Measurements from ENCODE around the gene ARMH4.
"Not testable (repeated sequence)": the region's sequence is repeated elsewhere in the genome, so short reads cannot be mapped to it uniquely, and the experiment has no call there.

The ARMH4 gene

GRCh38 chr14:58122546-58122945 is 29.5 kb downstream of the ARMH4 start:
- H3K27ac Mint-ChIP-seq; DNase-seq (ENCODE audit: low spot score in 2 of 2); H3K4me3 Mint-ChIP-seq; ATAC-seq; H3K36me3 Mint-ChIP-seq; H3K4me1 Mint-ChIP-seq: not testable (repeated sequence)
- H3K9me3 Mint-ChIP-seq = peaks cover 10% of the 10 kb centered on the region

- DNase-seq (ENCODE audit: low spot score in 2 of 2) = no peak
- H3K27ac Mint-ChIP-seq = no peak overlapping the region
- no peaks in the 10 kb centered on the region for H3K4me1 Mint-ChIP-seq
- H3K9me3 Mint-ChIP-seq = peaks cover 10% of the 10 kb centered on the region
- ATAC-seq = no peak
- H3K4me3 Mint-ChIP-seq = no peak overlapping the region
- H3K36me3 Mint-ChIP-seq = no peaks in the 10 kb centered on the region
These were observed 30.4 kb downstream of the ARMH4 start for GRCh38 chr14:58121530-58122186.

GRCh38 chr14:58119381-58119780 is 32.6 kb downstream of the ARMH4 start:
- no peak overlapping the region for H3K27ac Mint-ChIP-seq
- no peaks in the 10 kb centered on the region for H3K4me1 Mint-ChIP-seq
- H3K36me3 Mint-ChIP-seq = no peaks in the 10 kb centered on the region
- H3K9me3 Mint-ChIP-seq = no peaks in the 10 kb centered on the region
- no peak overlapping the region for H3K4me3 Mint-ChIP-seq
- DNase-seq (ENCODE audit: low spot score in 2 of 2) (no peak), ATAC-seq (no peak)

- Mint-ChIP-seq H3K4me3 (no peak overlapping the region), H3K4me1 (no peaks in the 10 kb centered on the region), H3K9me3 (no peaks in the 10 kb centered on the region), H3K36me3 (no peaks in the 10 kb centered on the region), H3K27ac (no peak overlapping the region)
- no peak for ATAC-seq
- no peak for DNase-seq (ENCODE audit: low spot score in 2 of 2)
These were observed 33.8 kb downstream of the ARMH4 start for GRCh38 chr14:58118097-58118815.

GRCh38 chr14:58109744-58110143 is 42.3 kb downstream of the ARMH4 start:
- no peak for DNase-seq (ENCODE audit: low spot score in 2 of 2)
- Mint-ChIP-seq H3K4me1 (no peaks in the 10 kb centered on the region), H3K27ac (no peak overlapping the region), H3K4me3 (no peak overlapping the region), H3K9me3 (no peaks in the 10 kb centered on the region), H3K36me3 (no peaks in the 10 kb centered on the region)
- no peak for ATAC-seq

GRCh38 chr14:58108717-58109116 is 43.3 kb downstream of the ARMH4 start:
- ATAC-seq = peak; percentile 88
- no peak for DNase-seq (ENCODE audit: low spot score in 2 of 2)
- no peaks in the 10 kb centered on the region for H3K9me3 Mint-ChIP-seq
- no peak overlapping the region for H3K4me3 Mint-ChIP-seq
- H3K27ac Mint-ChIP-seq = no peak overlapping the region
- H3K36me3 Mint-ChIP-seq = no peaks in the 10 kb centered on the region
- H3K4me1 Mint-ChIP-seq = no peaks in the 10 kb centered on the region

- DNase-seq (ENCODE audit: low spot score in 2 of 2) (peak in 1 of 2 donors; percentile 6), ATAC-seq (peak; percentile 44)
- no peak overlapping the region for H3K27ac Mint-ChIP-seq
- no peaks in the 10 kb centered on the region for H3K36me3 Mint-ChIP-seq
- H3K4me3 Mint-ChIP-seq = no peak overlapping the region
- no peaks in the 10 kb centered on the region for H3K4me1 Mint-ChIP-seq
- no peaks in the 10 kb centered on the region for H3K9me3 Mint-ChIP-seq
These were observed 44.0 kb downstream of the ARMH4 start for GRCh38 chr14:58107947-58108552.

- ATAC-seq = no peak
- DNase-seq (ENCODE audit: low spot score in 2 of 2) = no peak
- Mint-ChIP-seq H3K36me3 (no peaks in the 10 kb centered on the region), H3K4me1 (no peaks in the 10 kb centered on the region), H3K9me3 (no peaks in the 10 kb centered on the region), H3K27ac (no peak overlapping the region), H3K4me3 (no peak overlapping the region)
These were observed 45.0 kb downstream of the ARMH4 start for GRCh38 chr14:58107041-58107440.

- H3K9me3 Mint-ChIP-seq = no peaks in the 10 kb centered on the region
- ATAC-seq = no peak
- H3K27ac Mint-ChIP-seq = no peak overlapping the region
- no peaks in the 10 kb centered on the region for H3K36me3 Mint-ChIP-seq
- no peaks in the 10 kb centered on the region for H3K4me1 Mint-ChIP-seq
- no peak overlapping the region for H3K4me3 Mint-ChIP-seq
- no peak for DNase-seq (ENCODE audit: low spot score in 2 of 2)
These were observed 45.6 kb downstream of the ARMH4 start for GRCh38 chr14:58106446-58106845.

- H3K4me3 Mint-ChIP-seq = no peak overlapping the region
- no peaks in the 10 kb centered on the region for H3K9me3 Mint-ChIP-seq
- H3K27ac Mint-ChIP-seq = no peak overlapping the region
- DNase-seq (ENCODE audit: low spot score in 2 of 2) = no peak
- H3K4me1 Mint-ChIP-seq = no peaks in the 10 kb centered on the region
- H3K36me3 Mint-ChIP-seq = no peaks in the 10 kb centered on the region
- no peak for ATAC-seq
These were observed 47.2 kb downstream of the ARMH4 start for GRCh38 chr14:58104808-58105207.

- Mint-ChIP-seq H3K4me1 (no peaks in the 10 kb centered on the region), H3K36me3 (no peaks in the 10 kb centered on the region), H3K27ac (no peak overlapping the region), H3K9me3 (no peaks in the 10 kb centered on the region), H3K4me3 (no peak overlapping the region)
- DNase-seq (ENCODE audit: low spot score in 2 of 2) (no peak), ATAC-seq (peak; percentile 55)
These were observed 51.2 kb downstream of the ARMH4 start for GRCh38 chr14:58100735-58101368.

- ATAC-seq = no peak
- Mint-ChIP-seq H3K36me3 (no peaks in the 10 kb centered on the region), H3K4me1 (no peaks in the 10 kb centered on the region), H3K4me3 (no peak overlapping the region), H3K27ac (no peak overlapping the region), H3K9me3 (no peaks in the 10 kb centered on the region)
- no peak for DNase-seq (ENCODE audit: low spot score in 2 of 2)
These were observed 52.3 kb downstream of the ARMH4 start for GRCh38 chr14:58099682-58100081.

GRCh38 chr14:58098507-58098906 is 53.5 kb downstream of the ARMH4 start:
- no peak for ATAC-seq
- no peak for DNase-seq (ENCODE audit: low spot score in 2 of 2)
- Mint-ChIP-seq H3K27ac (no peak overlapping the region), H3K4me1 (no peaks in the 10 kb centered on the region), H3K9me3 (no peaks in the 10 kb centered on the region), H3K36me3 (no peaks in the 10 kb centered on the region), H3K4me3 (no peak overlapping the region)

- DNase-seq (ENCODE audit: low spot score in 2 of 2) (no peak), ATAC-seq (no peak)
- no peak overlapping the region for H3K4me3 Mint-ChIP-seq
- no peaks in the 10 kb centered on the region for H3K36me3 Mint-ChIP-seq
- H3K27ac Mint-ChIP-seq = no peak overlapping the region
- no peaks in the 10 kb centered on the region for H3K4me1 Mint-ChIP-seq
- H3K9me3 Mint-ChIP-seq = no peaks in the 10 kb centered on the region
These were observed 55.3 kb downstream of the ARMH4 start for GRCh38 chr14:58096731-58097130.

- no peak overlapping the region for H3K27ac Mint-ChIP-seq
- no peak for ATAC-seq
- DNase-seq (ENCODE audit: low spot score in 2 of 2) = no peak
- H3K4me3 Mint-ChIP-seq = no peak overlapping the region
- H3K9me3 Mint-ChIP-seq = no peaks in the 10 kb centered on the region
- no peaks in the 10 kb centered on the region for H3K4me1 Mint-ChIP-seq
- H3K36me3 Mint-ChIP-seq = no peaks in the 10 kb centered on the region
These were observed 60.0 kb downstream of the ARMH4 start for GRCh38 chr14:58091883-58092630.
